ENCODE results near the gene WWOX.

DNA sequence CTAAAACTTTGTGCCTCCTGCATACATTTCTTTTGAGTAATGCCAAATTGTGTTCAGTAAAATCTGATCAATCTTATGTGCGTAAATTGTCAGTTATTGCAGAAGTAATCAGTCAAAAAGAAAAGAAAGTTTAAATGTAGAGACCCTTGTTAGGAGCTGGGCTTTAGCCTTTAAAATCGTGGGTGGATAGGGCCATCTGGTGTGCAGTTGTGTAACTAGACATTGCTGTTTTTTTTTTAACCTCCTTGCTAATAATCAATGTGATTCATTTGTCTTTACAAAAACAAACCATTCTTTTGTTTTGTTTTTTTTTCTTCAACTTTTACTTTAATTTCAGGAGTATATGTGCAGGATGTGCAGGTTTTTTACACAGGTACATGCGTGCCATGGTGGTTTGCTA lies 5.3 kb upstream of the WWOX start:
- TF ChIP-seq CTCF (IDR thresholded peaks at IDR 0.05) (no peak), POLR2A (IDR thresholded peaks at IDR 0.05) (no peak)

Measured in right lobe of liver (tissue), 4 donors.